IMR-90 (cell line): ENCODE data around the gene HSPA1L. TPM values are rescaled to one million over a fixed set of nuclear protein-coding genes. Genes with fewer than 3 reads are reported as not detected.

Source experiments
- ATAC-seq: fragments of 200-7000 bp; cut with Tn5 transposase; 2 replicates; pipeline ENCODE4 v1.9.1; 2020; ENCODE audit warnings: low read depth, mild to moderate bottlenecking, moderate library complexity
- BruUV-seq: library from RNA; stranded (reverse); fragments of 400-500 nt; replicated peaks from 2 replicates; lab custom pipeline; 2021; lab: Mats Ljungman, UMichigan
- CTCF ChIA-PET: fragments of 300-600 bp; formaldehyde crosslinking; extraction: SDS; loops from one replicate; lab custom pipeline; 2021; ENCODE audit warnings: antibody characterized with exemption; lab: Yijun Ruan, JAX
- POLR2A ChIA-PET: fragments of 300-600 bp; sonication (Branson Sonifier 250); formaldehyde crosslinking; loops from one replicate; lab custom pipeline; 2022; ENCODE audit warnings: antibody characterized with exemption; ENCODE audit not compliant: unreplicated experiment; lab: Charles Lee
- DNase-seq: peaks from one replicate; pipeline ENCODE4 v3.0.0; 2013
- H2AFZ ChIP-seq: replicated peaks from 2 replicates; pipeline ENCODE3; 2013; ENCODE audit warnings: low read length, mild to moderate bottlenecking; ENCODE audit not compliant: poor library complexity
- H2AK5ac ChIP-seq: 2 replicates; pipeline ENCODE4 v1.6.1; 2013; ENCODE audit warnings: low read depth, low read length, inconsistent platforms
- H2AK9ac ChIP-seq: replicated peaks from 2 replicates; pipeline ENCODE3; 2013; ENCODE audit warnings: mild to moderate bottlenecking, low read depth, low read length, moderate library complexity; ENCODE audit not compliant: poor library complexity
- H2BK120ac ChIP-seq: 2 replicates; pipeline ENCODE4 v1.6.1; 2013; ENCODE audit warnings: low read depth, low read length, inconsistent platforms
- H2BK15ac ChIP-seq: 3 replicates; pipeline ENCODE4 v1.6.1; 2013; ENCODE audit warnings: low read depth, low read length, inconsistent platforms
- H2BK20ac ChIP-seq: 2 replicates; pipeline ENCODE4 v1.6.1; 2013; ENCODE audit warnings: low read depth, mild to moderate bottlenecking, inconsistent platforms, low read length, moderate library complexity
- H2BK5ac ChIP-seq: 2 replicates; pipeline ENCODE4 v1.6.1; 2013; ENCODE audit warnings: mild to moderate bottlenecking, low read depth, low read length, inconsistent platforms; ENCODE audit not compliant: poor library complexity, severe bottlenecking
- H3K14ac ChIP-seq: replicated peaks from 2 replicates; pipeline ENCODE4 v1.6.1; 2013; ENCODE audit warnings: low read depth, low read length, inconsistent platforms
- H3K18ac ChIP-seq: 2 replicates; pipeline ENCODE4 v1.6.1; 2013; ENCODE audit warnings: low read depth, low read length, control low read depth
- H3K23ac ChIP-seq: 2 replicates; pipeline ENCODE4 v1.6.1; 2013; ENCODE audit warnings: low read depth, low read length, inconsistent platforms
- H3K27ac ChIP-seq: 2 replicates; pipeline ENCODE4 v1.5.1; 2013; ENCODE audit warnings: mild to moderate bottlenecking, control low read depth, low read length; ENCODE audit not compliant: insufficient read depth
- H3K27me3 ChIP-seq: 2 replicates; pipeline ENCODE4 v1.6.1; 2013; ENCODE audit warnings: low read length; ENCODE audit not compliant: control insufficient read depth, insufficient read depth
- H3K36me3 ChIP-seq: 2 replicates; pipeline ENCODE4 v1.6.1; 2013; ENCODE audit warnings: low read length, mixed read lengths; ENCODE audit not compliant: control insufficient read depth, insufficient read depth
- H3K4ac ChIP-seq: 2 replicates; pipeline ENCODE4 v1.6.1; 2013; ENCODE audit warnings: low read depth, low read length, inconsistent platforms
- H3K4me1 ChIP-seq: 2 replicates; pipeline ENCODE4 v1.6.1; 2013; ENCODE audit warnings: low read length, mixed read lengths; ENCODE audit not compliant: control insufficient read depth, insufficient read depth
- H3K4me2 ChIP-seq: 2 replicates; pipeline ENCODE4 v1.6.1; 2013; ENCODE audit warnings: low read depth, mild to moderate bottlenecking, control low read depth, low read length, moderate library complexity
- H3K4me3 ChIP-seq: 2 replicates; pipeline ENCODE4 v1.5.1; 2013; ENCODE audit warnings: low read depth, mild to moderate bottlenecking, control low read depth, low read length, moderate library complexity; ENCODE audit not compliant: insufficient read depth
- H3K56ac ChIP-seq: 2 replicates; pipeline ENCODE4 v1.6.1; 2013; ENCODE audit warnings: low read length, inconsistent platforms; ENCODE audit not compliant: insufficient read depth; ENCODE audit errors: extremely low read depth
- H3K79me1 ChIP-seq, 2 experiments: 2 replicates each; pipeline ENCODE4 v1.6.1; 2013; ENCODE audit warnings: low read length in 2 of 2, inconsistent platforms in 1 of 2, low read depth in 1 of 2
- H3K9ac ChIP-seq: 2 replicates; pipeline ENCODE4 v1.6.1; 2013; ENCODE audit warnings: low read depth, low read length, control low read depth
- H3K9me1 ChIP-seq: 2 replicates; pipeline ENCODE4 v1.6.1; 2013; ENCODE audit warnings: low read length, inconsistent platforms; ENCODE audit not compliant: insufficient read depth
- H3K9me3 ChIP-seq: 2 replicates; pipeline ENCODE4 v1.6.1; 2013; ENCODE audit warnings: low read length; ENCODE audit not compliant: control insufficient read depth, insufficient read depth
- H4K20me1 ChIP-seq: 2 replicates; pipeline ENCODE4 v1.6.1; 2013; ENCODE audit warnings: low read length, inconsistent platforms; ENCODE audit not compliant: insufficient read depth
- H4K5ac ChIP-seq: 2 replicates; pipeline ENCODE4 v1.6.1; 2013; ENCODE audit warnings: mild to moderate bottlenecking, low read depth, low read length, control low read depth
- H4K8ac ChIP-seq, 2 experiments: 2 replicates each; pipeline ENCODE4 v1.6.1; 2013; ENCODE audit warnings: low read depth in 2 of 2, low read length in 2 of 2, control low read depth in 1 of 2, inconsistent platforms in 1 of 2
- H4K91ac ChIP-seq: 2 replicates; pipeline ENCODE4 v1.6.1; 2013; ENCODE audit warnings: low read depth, low read length, inconsistent platforms; ENCODE audit not compliant: insufficient read depth
- BHLHE40 ChIP-seq: fragments of 150-350 bp; IDR thresholded peaks from 2 replicates; pipeline ENCODE4 v1.6.1; 2016; ENCODE audit warnings: mild to moderate bottlenecking, low read depth, low read length
- CEBPB ChIP-seq: IDR thresholded peaks from 2 replicates; pipeline ENCODE4 v1.6.1; 2012; ENCODE audit warnings: low read depth, low read length, improper control_type of control experiment
- CHD1 ChIP-seq: IDR thresholded peaks from 2 replicates; pipeline ENCODE4 v1.6.1; 2012; ENCODE audit warnings: low read depth, low read length, improper control_type of control experiment
- FOS ChIP-seq: fragments of 150-350 bp; IDR thresholded peaks from 2 replicates; pipeline ENCODE4 v1.6.1; 2016; ENCODE audit warnings: low read depth, low read length
- MAFK ChIP-seq: IDR thresholded peaks from 2 replicates; pipeline ENCODE4 v1.6.1; 2012; ENCODE audit warnings: low read depth, low read length, improper control_type of control experiment
- MAZ ChIP-seq: IDR thresholded peaks from 2 replicates; pipeline ENCODE4 v1.6.1; 2012; ENCODE audit warnings: low read depth, mild to moderate bottlenecking, low read length, improper control_type of control experiment, moderate library complexity, borderline replicate concordance
- NFE2L2 ChIP-seq: fragments of 150-350 bp; IDR thresholded peaks from 2 replicates; pipeline ENCODE4 v1.6.1; 2016; ENCODE audit warnings: low read depth, mild to moderate bottlenecking, low read length
- POLR2A ChIP-seq: IDR thresholded peaks from 2 replicates; pipeline ENCODE4 v1.6.1; 2012; ENCODE audit warnings: mild to moderate bottlenecking, low read depth, low read length
- RAD21 ChIP-seq: IDR thresholded peaks from 2 replicates; pipeline ENCODE4 v1.6.1; 2012; ENCODE audit warnings: low read length, improper control_type of control experiment
- RFX5 ChIP-seq: IDR thresholded peaks from 2 replicates; pipeline ENCODE4 v1.8.0; 2012; ENCODE audit warnings: low read depth, mild to moderate bottlenecking, low read length, moderate library complexity
- SMC3 ChIP-seq: fragments of 150-350 bp; IDR thresholded peaks from 2 replicates; pipeline ENCODE4 v1.6.1; 2016; ENCODE audit warnings: low read depth, mild to moderate bottlenecking, antibody characterized with exemption, low read length, moderate library complexity
- WGBS, 2 experiments: methylation state at CpG; one replicate each; pipeline versions ENCODE4 v1.1.5 to v1.1.7; 2013; ENCODE audit warnings: missing lambda C conversion rate in 2 of 2; ENCODE audit not compliant: insufficient read length in 1 of 2; ENCODE audit errors: extremely low coverage in 2 of 2; 5-methylcytosine and 5-hydroxymethylcytosine counted together
- dilution Hi-C: fragments of 300-500 bp; cut with HindIII; formaldehyde crosslinking; loops from one replicate; pipeline ENCODE4 v1.14.3; 2018; ENCODE audit warnings: low sequenced_read_pairs; ENCODE audit not compliant: unreplicated experiment
- in situ Hi-C: fragments of 300-500 bp; cut with MboI; formaldehyde crosslinking; loops from 3 replicates; pipeline ENCODE4 v1.14.3; 2019; ENCODE audit warnings: low sequenced_read_pairs, inconsistent platforms, mixed read lengths
- intact Hi-C: fragments of 100-400 bp; cut with micrococcal nuclease; formaldehyde crosslinking; loops from 2 replicates; pipeline ENCODE4 v1.10.0; 2022
- polyA plus RNA-seq, 3 experiments: library from polyadenylated mRNA; depleted of rRNA; stranded (reverse); fragments of >200 nt; gene quantifications; 2 replicates each; pipeline ENCODE4 v1.2.3, GENCODE V29; 2012; ENCODE audit warnings: low replicate concordance in 1 of 3
- total RNA-seq: library from RNA; depleted of rRNA; stranded (reverse); fragments of >200 nt; gene quantifications from 2 replicates; pipeline ENCODE4 v1.2.3, GENCODE V29; 2012
- TF ChIP-seq, protein P1 (sequence below): fragments of 150-350 bp; IDR thresholded peaks from 2 replicates; pipeline ENCODE4 v1.6.1; 2016; ENCODE audit warnings: low read depth, mild to moderate bottlenecking, low read length, moderate library complexity, borderline replicate concordance
- TF ChIP-seq, protein P2 (sequence below): fragments of 150-350 bp; IDR thresholded peaks from 2 replicates; pipeline ENCODE4 v1.6.1; 2017; ENCODE audit warnings: mild to moderate bottlenecking, antibody characterized with exemption, low read length, low read depth
- TF ChIP-seq, protein P3 (sequence below): conservative IDR thresholded peaks from 2 replicates; pipeline ENCODE4 v1.5.1; 2012; ENCODE audit warnings: mild to moderate bottlenecking, low read depth, low read length, improper control_type of control experiment

Gene HSPA1L
- total and polyA plus RNA-seq, 2 of the 4 experiments (the other 2 are of a cell fraction): 0.97 to 1.3 TPM

DNA sequence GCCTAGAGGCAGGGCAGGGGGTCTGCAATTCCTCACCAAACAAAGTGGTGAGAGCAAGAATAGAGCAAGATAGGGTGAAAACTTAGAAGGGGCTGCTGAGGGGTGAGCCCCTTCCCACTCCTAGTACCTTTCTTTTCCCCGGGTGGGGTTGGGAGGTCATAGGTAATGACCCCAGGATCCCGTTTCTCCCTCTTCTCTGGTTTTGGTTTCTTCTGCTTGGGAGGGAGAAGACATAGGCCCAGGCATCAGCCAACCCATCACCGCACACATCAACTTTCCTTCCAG, 23.1 kb downstream of the HSPA1L start:
- no peak overlapping the region for H3K9ac ChIP-seq
- no TSS peak for BruUV-seq
- no peak overlapping the region for H2BK5ac ChIP-seq
- no peak overlapping the region for H3K18ac ChIP-seq
- no peak overlapping the region for H3K4me3 ChIP-seq
- H2AK5ac ChIP-seq: no peak overlapping the region
- no peak overlapping the region for H2AFZ ChIP-seq
- no peak overlapping the region for H2BK20ac ChIP-seq
- no peaks in the 10 kb centered on the region for H3K27me3 ChIP-seq
- H2BK15ac ChIP-seq: no peak overlapping the region
- no peak for ATAC-seq
- H2BK120ac ChIP-seq: no peak overlapping the region
- H3K4me1 ChIP-seq: no peaks in the 10 kb centered on the region; the same call in 1 of the 2 replicates
- ChIA-PET CTCF (interaction anchor here (0.6 to 1.2 kb wide), 2 partner anchors 11 to 47 kb away, joined by 3 read pairs; no protein-coding TSS in a partner anchor), POLR2A (no interaction called here)
- H3K79me1 ChIP-seq: peaks cover 0 to 51% of the 10 kb centered on the region in 2 experiments
- no CpG with 5 or more reads among the region's 3 CpGs for WGBS, 2 experiments
- in situ Hi-C loops: no loop called here
- H3K14ac ChIP-seq: no peak overlapping the region
- H2AK9ac ChIP-seq: no peak overlapping the region
- DNase-seq: no peak
- no peak overlapping the region for H3K56ac ChIP-seq
- no peak overlapping the region for H4K8ac ChIP-seq
- no peaks in the 10 kb centered on the region for H4K20me1 ChIP-seq
- no peak overlapping the region for H4K5ac ChIP-seq
- H3K4ac ChIP-seq: no peak overlapping the region
- peaks cover 18% of the 10 kb centered on the region for H3K36me3 ChIP-seq
- no peak overlapping the region for H3K27ac ChIP-seq
- dilution Hi-C loops: no loop called here
- no peak overlapping the region for H4K91ac ChIP-seq
- H3K9me1 ChIP-seq: 0 out of 2 replicates have a peak, but pooled peaks cover 3% of the 10 kb centered on the region
- intact Hi-C loops: no loop called here
- H3K23ac ChIP-seq: no peak overlapping the region
- no peak overlapping the region for H3K4me2 ChIP-seq
- no peaks in the 10 kb centered on the region for H3K9me3 ChIP-seq
- TF ChIP-seq FOS (no peak), SMC3 (no peak), CHD1 (no peak), BHLHE40 (no peak), NFE2L2 (no peak), MAFK (no peak), RAD21 (no peak), CEBPB (no peak), RFX5 (no peak), POLR2A (no peak), MAZ (no peak)
- TF ChIP-seq, protein P1, sequence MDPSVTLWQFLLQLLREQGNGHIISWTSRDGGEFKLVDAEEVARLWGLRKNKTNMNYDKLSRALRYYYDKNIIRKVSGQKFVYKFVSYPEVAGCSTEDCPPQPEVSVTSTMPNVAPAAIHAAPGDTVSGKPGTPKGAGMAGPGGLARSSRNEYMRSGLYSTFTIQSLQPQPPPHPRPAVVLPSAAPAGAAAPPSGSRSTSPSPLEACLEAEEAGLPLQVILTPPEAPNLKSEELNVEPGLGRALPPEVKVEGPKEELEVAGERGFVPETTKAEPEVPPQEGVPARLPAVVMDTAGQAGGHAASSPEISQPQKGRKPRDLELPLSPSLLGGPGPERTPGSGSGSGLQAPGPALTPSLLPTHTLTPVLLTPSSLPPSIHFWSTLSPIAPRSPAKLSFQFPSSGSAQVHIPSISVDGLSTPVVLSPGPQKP: no peak
- TF ChIP-seq, protein P2, sequence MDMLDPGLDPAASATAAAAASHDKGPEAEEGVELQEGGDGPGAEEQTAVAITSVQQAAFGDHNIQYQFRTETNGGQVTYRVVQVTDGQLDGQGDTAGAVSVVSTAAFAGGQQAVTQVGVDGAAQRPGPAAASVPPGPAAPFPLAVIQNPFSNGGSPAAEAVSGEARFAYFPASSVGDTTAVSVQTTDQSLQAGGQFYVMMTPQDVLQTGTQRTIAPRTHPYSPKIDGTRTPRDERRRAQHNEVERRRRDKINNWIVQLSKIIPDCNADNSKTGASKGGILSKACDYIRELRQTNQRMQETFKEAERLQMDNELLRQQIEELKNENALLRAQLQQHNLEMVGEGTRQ: no peak
- TF ChIP-seq, protein P3, sequence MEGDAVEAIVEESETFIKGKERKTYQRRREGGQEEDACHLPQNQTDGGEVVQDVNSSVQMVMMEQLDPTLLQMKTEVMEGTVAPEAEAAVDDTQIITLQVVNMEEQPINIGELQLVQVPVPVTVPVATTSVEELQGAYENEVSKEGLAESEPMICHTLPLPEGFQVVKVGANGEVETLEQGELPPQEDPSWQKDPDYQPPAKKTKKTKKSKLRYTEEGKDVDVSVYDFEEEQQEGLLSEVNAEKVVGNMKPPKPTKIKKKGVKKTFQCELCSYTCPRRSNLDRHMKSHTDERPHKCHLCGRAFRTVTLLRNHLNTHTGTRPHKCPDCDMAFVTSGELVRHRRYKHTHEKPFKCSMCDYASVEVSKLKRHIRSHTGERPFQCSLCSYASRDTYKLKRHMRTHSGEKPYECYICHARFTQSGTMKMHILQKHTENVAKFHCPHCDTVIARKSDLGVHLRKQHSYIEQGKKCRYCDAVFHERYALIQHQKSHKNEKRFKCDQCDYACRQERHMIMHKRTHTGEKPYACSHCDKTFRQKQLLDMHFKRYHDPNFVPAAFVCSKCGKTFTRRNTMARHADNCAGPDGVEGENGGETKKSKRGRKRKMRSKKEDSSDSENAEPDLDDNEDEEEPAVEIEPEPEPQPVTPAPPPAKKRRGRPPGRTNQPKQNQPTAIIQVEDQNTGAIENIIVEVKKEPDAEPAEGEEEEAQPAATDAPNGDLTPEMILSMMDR: no peak
